Measurements from ENCODE around the gene RASSF8. TPM values are rescaled to one million over a fixed set of nuclear protein-coding genes. Genes with fewer than 3 reads are reported as not detected.

RASSF8 gene
- total RNA-seq: 100 to 1,000 TPM in 1 of 4 donors, 10 to 100 TPM in 3; 13.1 to 332 (median 23.5) TPM

DNA sequence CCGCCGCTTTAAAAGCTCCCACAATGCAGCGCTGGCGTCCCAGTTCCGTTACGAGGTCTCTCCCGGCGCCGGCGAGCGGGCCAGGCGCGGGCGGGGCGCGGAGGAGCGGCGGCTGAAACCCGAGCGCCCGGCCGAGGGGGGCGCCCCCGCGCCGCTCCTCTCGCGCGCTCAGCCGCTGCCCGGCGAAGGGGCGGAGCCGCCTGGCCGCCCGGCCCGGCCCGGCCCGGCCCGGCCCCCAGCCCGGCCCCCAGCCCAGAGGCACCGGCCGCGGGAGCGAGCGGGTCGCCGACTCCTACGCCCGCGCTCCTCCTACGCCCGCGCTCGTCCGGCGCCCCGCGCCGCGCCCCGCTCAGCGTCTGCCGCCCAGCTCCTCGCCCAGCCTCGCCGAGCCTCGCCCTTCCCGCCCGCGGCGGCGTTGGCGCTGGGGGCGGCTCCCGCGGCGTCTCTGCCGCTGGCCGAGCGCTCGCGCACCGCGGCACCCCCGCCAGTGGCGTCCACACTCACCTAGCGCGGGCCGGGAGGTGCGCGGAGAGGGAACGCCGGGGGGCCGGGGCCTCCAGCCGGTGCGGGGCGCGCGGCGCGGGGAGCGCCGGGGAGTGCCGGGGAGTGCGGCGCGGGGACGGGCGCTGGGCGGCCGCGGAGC, at the start of gene RASSF8:
TSS of gene RASSF8 (plus strand) at position 255 of the 643 bp plus-strand sequence. CDS start 96,662 bp downstream, outside the sequence.
- intact Hi-C loops (cut with DNase I; ENCODE audit: low total_unique reads): loop anchor here (5.0 kb wide), 2 partner anchors 69 to 711 kb away; no protein-coding TSS in a partner anchor
- no peaks in the 10 kb centered on the region for H3K9me3 ChIP-seq
- in situ Hi-C loops (cut with MboI; ENCODE audit: low pct_ligation_motif_present in 1 of 4, low pct_unique_long_range_greater_than_20kb in 1 of 4, low sequenced_read_pairs in 3 of 4): no loop called here
- 0% methylated on average over 4 of the region's 113 CpGs; no CpG with 5 or more reads in 1 of the 2 donors for WGBS, 2 donors (ENCODE audit: low coverage in 1 of 2)
- no peaks in the 10 kb centered on the region for H3K36me3 ChIP-seq
- DNase-seq: peak; percentile 62
- H3K4me3 ChIP-seq: peak within 1 kb of the TSS; percentile 58 to 86 (median 72)
- peaks cover 0 to 26% (median 18%) of the 10 kb centered on the region in 4 donors for H3K4me1 ChIP-seq
- TF ChIP-seq POLR2AphosphoS5 (IDR thresholded peaks at IDR 0.05): peak; percentile 37 to 79 (median 39)
- no peak for TF ChIP-seq POLR2A (IDR thresholded peaks at IDR 0.05)
- peaks cover 34% of the 10 kb centered on the region for H3K27me3 ChIP-seq
- H3K27ac ChIP-seq: peak within 1 kb of the TSS; percentile 89 to 94 (median 92)

- H3K27ac ChIP-seq: no peak overlapping the region
- no peak for DNase-seq
- in situ Hi-C loops (cut with MboI; ENCODE audit: low pct_ligation_motif_present in 1 of 4, low pct_unique_long_range_greater_than_20kb in 1 of 4, low sequenced_read_pairs in 3 of 4) (no loop called here), intact Hi-C loops (cut with DNase I; ENCODE audit: low total_unique reads) (no loop called here)
- WGBS, 2 donors (ENCODE audit: low coverage in 1 of 2): 91% methylated on average over 2 of the region's 2 CpGs; no CpG with 5 or more reads in 1 of the 2 donors
- TF ChIP-seq POLR2AphosphoS5 (IDR thresholded peaks at IDR 0.05) (no peak), POLR2A (IDR thresholded peaks at IDR 0.05) (no peak), EP300 (IDR thresholded peaks at IDR 0.05; ENCODE audit: low read depth) (no peak)
- TF ChIP-seq, protein P1, sequence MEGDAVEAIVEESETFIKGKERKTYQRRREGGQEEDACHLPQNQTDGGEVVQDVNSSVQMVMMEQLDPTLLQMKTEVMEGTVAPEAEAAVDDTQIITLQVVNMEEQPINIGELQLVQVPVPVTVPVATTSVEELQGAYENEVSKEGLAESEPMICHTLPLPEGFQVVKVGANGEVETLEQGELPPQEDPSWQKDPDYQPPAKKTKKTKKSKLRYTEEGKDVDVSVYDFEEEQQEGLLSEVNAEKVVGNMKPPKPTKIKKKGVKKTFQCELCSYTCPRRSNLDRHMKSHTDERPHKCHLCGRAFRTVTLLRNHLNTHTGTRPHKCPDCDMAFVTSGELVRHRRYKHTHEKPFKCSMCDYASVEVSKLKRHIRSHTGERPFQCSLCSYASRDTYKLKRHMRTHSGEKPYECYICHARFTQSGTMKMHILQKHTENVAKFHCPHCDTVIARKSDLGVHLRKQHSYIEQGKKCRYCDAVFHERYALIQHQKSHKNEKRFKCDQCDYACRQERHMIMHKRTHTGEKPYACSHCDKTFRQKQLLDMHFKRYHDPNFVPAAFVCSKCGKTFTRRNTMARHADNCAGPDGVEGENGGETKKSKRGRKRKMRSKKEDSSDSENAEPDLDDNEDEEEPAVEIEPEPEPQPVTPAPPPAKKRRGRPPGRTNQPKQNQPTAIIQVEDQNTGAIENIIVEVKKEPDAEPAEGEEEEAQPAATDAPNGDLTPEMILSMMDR (IDR thresholded peaks at IDR 0.05): no peak
- H3K36me3 ChIP-seq: no peaks in the 10 kb centered on the region
- no peaks in the 10 kb centered on the region for H3K4me1 ChIP-seq
- no peak overlapping the region for H3K4me3 ChIP-seq
- H3K27me3 ChIP-seq: no peaks in the 10 kb centered on the region
- H3K9me3 ChIP-seq: no peaks in the 10 kb centered on the region
These were observed 43.9 kb upstream of the RASSF8 start for GRCh38 chr12:25914551-25914950.

DNA sequence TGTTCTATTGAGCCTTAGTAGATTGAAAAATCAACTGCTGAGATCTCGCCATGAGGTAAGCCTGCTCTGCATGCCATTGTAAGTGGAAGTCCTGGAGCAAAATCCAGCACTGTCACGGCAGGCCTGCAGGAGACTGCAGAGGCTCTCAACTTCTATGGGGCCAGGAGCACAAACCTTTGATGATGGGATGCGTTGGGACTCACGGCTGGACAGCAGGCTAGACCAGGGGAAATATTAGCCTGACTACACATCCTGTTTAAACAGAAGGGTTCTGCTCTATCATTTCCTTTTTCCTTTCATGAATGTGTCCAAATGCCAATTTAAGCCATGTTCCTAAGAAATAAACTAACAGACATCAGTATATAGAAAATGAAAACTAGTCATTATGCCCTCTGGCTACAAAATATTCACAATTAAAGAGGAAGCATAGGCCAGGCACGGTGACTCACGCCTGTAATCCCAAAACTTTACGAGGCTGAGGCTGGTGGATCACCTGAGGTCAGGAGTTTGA, 33.9 kb upstream of the RASSF8 start:
- no peak for DNase-seq
- TF ChIP-seq POLR2AphosphoS5 (IDR thresholded peaks at IDR 0.05) (no peak), POLR2A (IDR thresholded peaks at IDR 0.05) (no peak), EP300 (IDR thresholded peaks at IDR 0.05; ENCODE audit: low read depth) (no peak)
- TF ChIP-seq, protein P1 (IDR thresholded peaks at IDR 0.05): no peak
- H3K27ac ChIP-seq: no peak overlapping the region
- H3K4me1 ChIP-seq: no peaks in the 10 kb centered on the region
- H3K9me3 ChIP-seq: no peaks in the 10 kb centered on the region
- H3K4me3 ChIP-seq: no peak overlapping the region
- H3K36me3 ChIP-seq: no peaks in the 10 kb centered on the region
- no peaks in the 10 kb centered on the region for H3K27me3 ChIP-seq
- in situ Hi-C loops (cut with MboI; ENCODE audit: low pct_ligation_motif_present in 1 of 4, low pct_unique_long_range_greater_than_20kb in 1 of 4, low sequenced_read_pairs in 3 of 4) (no loop called here), intact Hi-C loops (cut with DNase I; ENCODE audit: low total_unique reads) (no loop called here)
- 72% methylated on average over 3 to 7 of the region's 7 CpGs for WGBS, 2 donors (ENCODE audit: low coverage in 1 of 2)

DNA sequence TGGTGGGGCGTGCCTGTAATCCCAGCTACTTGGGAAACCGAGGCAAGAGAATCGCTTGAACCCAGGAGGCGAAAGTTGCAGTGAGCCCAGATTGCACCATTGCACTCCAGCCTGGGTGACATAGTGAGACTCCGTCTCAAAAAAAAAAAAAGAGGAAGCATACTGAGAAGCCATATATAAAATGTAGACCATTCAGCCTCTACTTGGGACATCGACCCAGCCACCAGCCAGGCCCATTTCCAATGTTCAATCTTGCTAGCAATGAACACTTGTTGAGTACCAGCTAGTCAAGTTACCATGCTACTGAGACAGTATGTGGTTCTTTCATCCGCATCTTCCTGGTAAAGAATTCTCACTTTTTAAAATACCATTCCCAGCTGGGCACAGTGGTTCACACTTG, 33.4 kb upstream of the RASSF8 start:
- no peaks in the 10 kb centered on the region for H3K27me3 ChIP-seq
- no peaks in the 10 kb centered on the region for H3K9me3 ChIP-seq
- in situ Hi-C loops (cut with MboI; ENCODE audit: low pct_ligation_motif_present in 1 of 4, low pct_unique_long_range_greater_than_20kb in 1 of 4, low sequenced_read_pairs in 3 of 4): no loop called here
- no peaks in the 10 kb centered on the region for H3K4me1 ChIP-seq
- no peak overlapping the region for H3K27ac ChIP-seq
- H3K4me3 ChIP-seq: no peak overlapping the region
- WGBS, 2 donors (ENCODE audit: low coverage in 1 of 2): 84 to 91% methylated on average over 5 to 7 of the region's 7 CpGs
- no peaks in the 10 kb centered on the region for H3K36me3 ChIP-seq
- TF ChIP-seq POLR2A (IDR thresholded peaks at IDR 0.05) (no peak), POLR2AphosphoS5 (IDR thresholded peaks at IDR 0.05) (no peak)
- TF ChIP-seq, protein P1 (IDR thresholded peaks at IDR 0.05): no peak
- intact Hi-C loops (cut with DNase I; ENCODE audit: low total_unique reads): no loop called here
- no peak for DNase-seq
